HFFc6 (cell line): ENCODE data around the gene UGDH. TPM values are rescaled to one million over a fixed set of nuclear protein-coding genes. Genes with fewer than 3 reads are reported as not detected.

ENCODE experiments used
- DNase-seq: peaks from one replicate; pipeline ENCODE4 v3.0.0-alpha.2; 2018
- H3K27ac Mint-ChIP-seq: 2 replicates; pipeline ENCODE4 v1.8.0; 2020; ENCODE audit warnings: mild to moderate bottlenecking, mixed read lengths
- H3K27me3 Mint-ChIP-seq: 2 replicates; pipeline ENCODE4 v1.8.0; 2021; ENCODE audit warnings: mild to moderate bottlenecking, moderate library complexity, mixed read lengths; ENCODE audit not compliant: insufficient read depth
- H3K36me3 Mint-ChIP-seq: 2 replicates; pipeline ENCODE4 v1.8.0; 2021; ENCODE audit warnings: low read depth, mixed read lengths
- H3K4me1 Mint-ChIP-seq: 2 replicates; pipeline ENCODE4 v1.8.0; 2020; ENCODE audit warnings: low read depth, mixed read lengths
- H3K4me3 Mint-ChIP-seq: 2 replicates; pipeline ENCODE4 v1.8.0; 2020; ENCODE audit warnings: mild to moderate bottlenecking, moderate library complexity, mixed read lengths
- H3K9me3 Mint-ChIP-seq: 2 replicates; pipeline ENCODE4 v1.8.0; 2020; ENCODE audit warnings: mild to moderate bottlenecking, mixed read lengths
- CTCF ChIP-seq: fragments of 200-600 bp; sonication (generic); IDR thresholded peaks from 2 replicates; pipeline ENCODE4 v1.5.0; 2021; ENCODE audit warnings: antibody characterized with exemption, mild to moderate bottlenecking
- total RNA-seq, 6 experiments: library from RNA; stranded (reverse); fragmentation: NEBNext Ultra II Directional; extraction: Animal tissue kit (Norgen Biotek cat#: 25700); gene quantifications; 2 replicates in 1 of 6; 3 replicates in 5 of 6; pipeline ENCODE4 v1.2.3, GENCODE V29; 2021

Gene UGDH
- total RNA-seq, 6 experiments from 2014 or later, result 97.1 to 169 (median 158) TPM

GRCh38 chr4:39497909-39498726 is 29.1 kb downstream of the UGDH start:
- H3K27ac Mint-ChIP-seq, result no peak overlapping the region
- no peak for DNase-seq

GRCh38 chr4:39495446-39496213 is 31.6 kb downstream of the UGDH start:
- H3K4me1 Mint-ChIP-seq, result peaks cover 6% of the 10 kb centered on the region
- TF ChIP-seq CTCF, result no peak
- H3K4me3 Mint-ChIP-seq, result no peak overlapping the region
- peaks cover 14% of the 10 kb centered on the region for H3K36me3 Mint-ChIP-seq
- no peak overlapping the region for H3K27ac Mint-ChIP-seq
- DNase-seq, result no peak
- peaks cover 2% of the 10 kb centered on the region; the same call in 1 of the 2 replicates for H3K27me3 Mint-ChIP-seq
- H3K9me3 Mint-ChIP-seq, result no peaks in the 10 kb centered on the region

More at GRCh38 chr4:39497909-39498726, 29.1 kb downstream of the UGDH start:
- TF ChIP-seq CTCF, result no peak
- Mint-ChIP-seq H3K27me3 (peaks cover 2% of the 10 kb centered on the region; the same call in 1 of the 2 replicates), H3K36me3 (peaks cover 20% of the 10 kb centered on the region), H3K4me3 (no peak overlapping the region), H3K9me3 (no peaks in the 10 kb centered on the region), H3K4me1 (peaks cover 21% of the 10 kb centered on the region)

GRCh38 chr4:39494354-39494753 is 32.9 kb downstream of the UGDH start:
- Mint-ChIP-seq H3K27ac (no peak overlapping the region), H3K9me3 (no peaks in the 10 kb centered on the region), H3K4me1 (peaks cover 6% of the 10 kb centered on the region), H3K4me3 (no peak overlapping the region), H3K27me3 (peaks cover 2% of the 10 kb centered on the region; the same call in 1 of the 2 replicates), H3K36me3 (peaks cover 10% of the 10 kb centered on the region)
- no peak for TF ChIP-seq CTCF
- no peak for DNase-seq

- Mint-ChIP-seq H3K27ac (no peak overlapping the region), H3K4me1 (peaks cover 6% of the 10 kb centered on the region; the same call in 1 of the 2 replicates), H3K36me3 (no peaks in the 10 kb centered on the region), H3K27me3 (no peaks in the 10 kb centered on the region), H3K9me3 (no peaks in the 10 kb centered on the region), H3K4me3 (no peak overlapping the region)
- no peak for TF ChIP-seq CTCF
- DNase-seq, result no peak
These were observed 36.9 kb downstream of the UGDH start for GRCh38 chr4:39490322-39490721.

- H3K27me3 Mint-ChIP-seq, result no peaks in the 10 kb centered on the region; the same call in none of the 2 replicates
- peaks cover 10% of the 10 kb centered on the region for H3K9me3 Mint-ChIP-seq
- H3K4me3 Mint-ChIP-seq, result no peak overlapping the region
- DNase-seq, result no peak
- peaks cover 6% of the 10 kb centered on the region; the same call in 1 of the 2 replicates for H3K4me1 Mint-ChIP-seq
- H3K36me3 Mint-ChIP-seq, result peaks cover 10% of the 10 kb centered on the region; the same call in 1 of the 2 replicates
- no peak overlapping the region for H3K27ac Mint-ChIP-seq
- TF ChIP-seq CTCF, result no peak
These were observed 40.9 kb downstream of the UGDH start for GRCh38 chr4:39486221-39486804.
